Measurements from ENCODE around the gene B3GAT1.

B3GAT1 gene

DNA sequence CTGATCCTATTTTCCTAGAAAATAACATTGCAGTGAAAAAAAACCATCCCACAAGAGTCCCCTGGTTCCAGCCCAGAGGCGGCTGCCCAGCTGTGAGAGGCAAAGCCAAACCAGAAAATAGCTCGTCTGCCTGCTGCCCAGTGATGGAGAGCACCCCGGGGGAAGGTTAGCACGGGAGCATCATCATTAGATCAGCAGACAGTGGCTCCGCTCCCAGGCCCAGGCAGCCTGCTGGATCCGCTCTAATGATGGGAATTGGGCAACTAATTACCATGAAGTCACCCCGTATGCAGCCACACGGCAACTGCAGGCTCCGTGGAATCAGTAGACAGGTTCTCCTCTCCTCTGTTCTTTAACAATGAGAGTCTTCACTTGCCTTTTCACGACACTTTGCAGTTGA is 17.1 kb upstream of the B3GAT1 start:
- H3K27ac ChIP-seq: no peak overlapping the region
- TF ChIP-seq, protein P1, sequence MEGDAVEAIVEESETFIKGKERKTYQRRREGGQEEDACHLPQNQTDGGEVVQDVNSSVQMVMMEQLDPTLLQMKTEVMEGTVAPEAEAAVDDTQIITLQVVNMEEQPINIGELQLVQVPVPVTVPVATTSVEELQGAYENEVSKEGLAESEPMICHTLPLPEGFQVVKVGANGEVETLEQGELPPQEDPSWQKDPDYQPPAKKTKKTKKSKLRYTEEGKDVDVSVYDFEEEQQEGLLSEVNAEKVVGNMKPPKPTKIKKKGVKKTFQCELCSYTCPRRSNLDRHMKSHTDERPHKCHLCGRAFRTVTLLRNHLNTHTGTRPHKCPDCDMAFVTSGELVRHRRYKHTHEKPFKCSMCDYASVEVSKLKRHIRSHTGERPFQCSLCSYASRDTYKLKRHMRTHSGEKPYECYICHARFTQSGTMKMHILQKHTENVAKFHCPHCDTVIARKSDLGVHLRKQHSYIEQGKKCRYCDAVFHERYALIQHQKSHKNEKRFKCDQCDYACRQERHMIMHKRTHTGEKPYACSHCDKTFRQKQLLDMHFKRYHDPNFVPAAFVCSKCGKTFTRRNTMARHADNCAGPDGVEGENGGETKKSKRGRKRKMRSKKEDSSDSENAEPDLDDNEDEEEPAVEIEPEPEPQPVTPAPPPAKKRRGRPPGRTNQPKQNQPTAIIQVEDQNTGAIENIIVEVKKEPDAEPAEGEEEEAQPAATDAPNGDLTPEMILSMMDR (conservative IDR thresholded peaks at IDR 0.05): no peak

DNA sequence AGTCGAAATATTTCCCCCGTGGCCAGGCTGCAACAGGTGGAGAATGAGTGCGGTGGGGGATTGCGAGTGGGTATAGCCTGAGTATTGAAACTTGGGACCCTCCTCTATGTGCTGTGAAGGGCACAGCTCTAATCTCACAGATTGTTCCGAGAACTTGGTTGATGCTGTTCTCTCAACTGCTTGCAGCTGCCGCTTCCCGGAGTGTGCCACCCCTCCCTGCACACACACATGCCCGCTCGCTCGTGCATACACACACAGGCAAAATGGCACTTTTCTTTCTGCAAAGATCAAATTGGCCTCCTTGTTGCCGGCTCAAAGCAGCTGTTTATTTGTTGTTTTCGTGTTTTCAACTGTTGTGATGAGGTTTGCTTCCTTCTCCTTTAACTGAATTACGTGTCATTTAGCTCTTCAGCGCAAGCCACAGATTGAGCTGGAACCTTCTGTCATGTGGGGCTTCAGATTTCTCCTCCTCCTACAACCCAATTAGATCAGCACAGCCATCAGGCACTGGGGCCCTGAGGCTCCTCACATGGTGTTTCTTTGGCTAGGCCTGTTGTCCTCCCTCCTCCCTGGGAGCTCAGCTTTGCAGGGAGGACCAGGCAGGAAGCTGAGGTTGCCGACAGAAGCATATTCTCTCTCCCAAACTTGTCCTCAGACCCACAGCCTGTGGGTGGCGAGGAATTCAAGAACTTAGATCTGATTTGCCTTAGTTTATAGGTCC is 13.9 kb upstream of the B3GAT1 start:
- H3K27ac ChIP-seq: no peak overlapping the region
- TF ChIP-seq, protein P1 (conservative IDR thresholded peaks at IDR 0.05): no peak

DNA sequence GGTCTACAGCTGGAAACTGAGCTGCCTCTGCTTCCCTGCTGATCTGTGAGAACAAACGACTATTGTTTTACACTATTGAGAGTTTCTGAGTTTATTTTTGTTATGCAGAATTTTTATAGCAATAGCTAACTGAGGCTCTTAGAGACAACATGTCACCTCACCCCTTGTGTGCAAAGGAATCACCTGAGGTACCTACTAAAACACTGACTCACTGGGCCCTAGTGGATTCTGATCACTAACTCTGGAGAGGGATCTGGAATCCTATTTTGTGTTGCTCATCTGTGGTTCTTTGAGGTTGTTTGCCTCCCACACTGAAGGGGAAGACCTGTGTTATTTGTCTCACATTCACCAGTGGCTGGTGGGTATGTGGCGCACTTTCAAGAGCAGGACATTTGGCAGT is 13.4 kb upstream of the B3GAT1 start:
- TF ChIP-seq, protein P1 (conservative IDR thresholded peaks at IDR 0.05): no peak
- no peak overlapping the region for H3K27ac ChIP-seq

DNA sequence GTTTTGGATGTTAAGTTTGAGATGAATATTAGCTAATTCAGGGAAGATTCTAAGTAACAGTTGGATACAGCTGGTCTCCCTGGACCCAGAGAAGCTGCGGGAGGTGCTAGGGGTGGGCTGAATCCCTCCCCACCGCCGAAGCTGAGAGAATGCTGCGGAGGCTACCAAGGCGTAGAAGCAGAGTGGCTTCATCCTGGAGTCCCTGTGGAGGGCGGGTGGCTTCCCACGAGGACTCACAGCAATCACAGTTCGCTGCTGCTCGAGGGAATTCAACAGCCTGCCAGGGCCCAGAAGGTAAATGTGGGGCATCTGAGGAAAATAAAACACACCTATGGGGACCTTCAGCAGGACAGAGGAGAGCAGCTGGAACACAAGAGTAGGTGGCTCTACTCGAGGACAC is 11.1 kb upstream of the B3GAT1 start:
- no peak overlapping the region for H3K27ac ChIP-seq
- TF ChIP-seq, protein P1 (conservative IDR thresholded peaks at IDR 0.05): no peak

DNA sequence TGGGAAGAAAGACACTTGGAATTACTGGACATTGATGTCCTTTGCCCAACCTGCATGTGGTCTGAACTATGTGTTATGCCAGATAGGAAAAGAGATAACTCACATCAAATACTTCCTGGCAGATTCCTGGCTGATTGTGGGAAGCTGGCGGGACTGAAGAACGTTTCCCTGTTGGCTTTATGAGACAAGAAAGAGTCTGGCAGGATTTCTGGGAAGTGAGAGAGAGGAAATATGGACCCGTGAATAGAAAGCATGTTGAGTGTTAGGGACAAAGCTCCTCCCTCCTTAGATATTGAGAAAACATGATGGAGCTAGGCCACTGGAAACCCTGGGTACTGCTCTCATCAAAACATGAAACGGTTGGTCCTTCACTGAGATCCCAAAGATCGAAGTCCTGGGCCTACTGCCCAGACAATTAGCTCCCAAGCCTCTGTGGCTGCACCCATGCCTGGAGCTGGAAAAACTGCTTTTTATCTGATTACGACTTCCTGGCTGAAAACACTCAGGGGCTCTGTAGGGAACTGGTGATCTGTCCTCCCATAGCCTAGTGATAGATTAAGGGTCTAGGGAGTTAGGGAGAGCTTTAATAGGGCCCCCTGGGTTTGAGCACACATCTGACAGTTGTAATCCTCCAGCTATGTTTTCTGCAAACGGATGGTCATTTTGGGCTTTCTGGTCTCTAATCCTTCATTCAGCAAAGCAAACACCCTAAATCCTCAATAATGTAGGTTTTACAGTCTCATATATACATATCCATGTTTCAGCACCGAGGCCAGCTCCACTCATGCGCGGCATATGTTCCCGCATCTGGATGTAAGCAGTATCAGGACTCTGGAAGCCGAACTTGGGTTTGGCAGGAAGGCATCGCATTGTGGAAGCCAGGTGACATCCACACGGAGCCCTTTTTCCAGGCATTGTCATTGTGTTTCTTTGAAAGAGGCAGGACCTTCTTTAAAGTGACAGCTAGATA is 6.1 kb upstream of the B3GAT1 start:
- peak overlapping the region; percentile 90 for H3K27ac ChIP-seq
- TF ChIP-seq, protein P1 (conservative IDR thresholded peaks at IDR 0.05): no peak

DNA sequence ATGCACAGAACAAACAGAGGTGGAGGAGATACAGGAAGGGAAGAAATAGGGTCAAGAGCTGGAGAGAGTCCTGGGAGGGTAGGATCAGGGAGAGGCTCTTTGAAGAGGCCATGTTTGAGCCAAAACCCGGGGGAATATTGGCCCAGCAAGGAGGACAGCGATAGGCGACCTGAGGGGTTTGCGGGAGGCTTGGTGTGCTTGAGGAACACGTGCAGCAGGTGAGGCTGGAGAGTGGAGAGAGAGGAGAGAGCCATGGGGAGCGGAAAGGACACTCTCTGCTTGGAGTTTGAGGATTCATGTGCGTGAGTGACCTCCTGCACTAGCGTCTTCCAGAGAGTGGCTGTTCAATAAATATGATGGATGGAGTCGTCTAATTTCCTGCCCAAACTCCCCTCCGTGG is 4.7 kb upstream of the B3GAT1 start:
- TF ChIP-seq, protein P1 (conservative IDR thresholded peaks at IDR 0.05): no peak

More for the DNA sequence above, 4.7 kb upstream of the B3GAT1 start:
- peak overlapping the region; percentile 90 for H3K27ac ChIP-seq

Measured in VCaP (cell line).